HEK293 (cell line): Measurements from ENCODE around the gene PTGES3L.
A peak's percentile ranks its signal among the peaks of the same experiment; 100 is the strongest.

ENCODE experiments used
- ATF2 ChIP-seq: fragments of 450-650 bp; formaldehyde crosslinking; IDR thresholded peaks from 2 replicates; pipeline ENCODE4 v1.5.1; 2016; ENCODE audit warnings: missing biosample characterization, missing genetic modification characterization, low read depth
- BCL11B ChIP-seq: fragments of 450-650 bp; formaldehyde crosslinking; IDR thresholded peaks from 2 replicates; pipeline ENCODE4 v1.5.1; 2016; ENCODE audit warnings: low read depth, missing biosample characterization, missing genetic modification characterization
- GLI2 ChIP-seq: fragments of 450-650 bp; formaldehyde crosslinking; IDR thresholded peaks from 2 replicates; pipeline ENCODE4; 2017; ENCODE audit warnings: missing biosample characterization, missing genetic modification characterization, low read depth, borderline replicate concordance
- GLIS1 ChIP-seq: fragments of 450-650 bp; formaldehyde crosslinking; IDR thresholded peaks from 2 replicates; pipeline ENCODE4 v1.5.1; 2016; ENCODE audit warnings: missing biosample characterization, missing genetic modification characterization
- GLIS2 ChIP-seq: fragments of 450-650 bp; formaldehyde crosslinking; IDR thresholded peaks from 2 replicates; pipeline ENCODE4 v1.5.1; 2016; ENCODE audit warnings: missing biosample characterization, missing genetic modification characterization
- OSR2 ChIP-seq: fragments of 450-650 bp; formaldehyde crosslinking; IDR thresholded peaks from 2 replicates; pipeline ENCODE4 v1.5.1; 2016; ENCODE audit warnings: missing biosample characterization, missing genetic modification characterization
- OVOL3 ChIP-seq: fragments of 450-650 bp; formaldehyde crosslinking; IDR thresholded peaks from 2 replicates; pipeline ENCODE4 v1.5.1; 2016; ENCODE audit warnings: missing biosample characterization, missing genetic modification characterization
- REPIN1 ChIP-seq: fragments of 450-650 bp; formaldehyde crosslinking; IDR thresholded peaks from 2 replicates; pipeline ENCODE4 v1.5.1; 2017; ENCODE audit warnings: missing biosample characterization, missing genetic modification characterization, low read depth
- ZBTB44 ChIP-seq: fragments of 450-650 bp; IDR thresholded peaks from 2 replicates; pipeline ENCODE4 v1.5.1; 2018; ENCODE audit warnings: missing biosample characterization, mild to moderate bottlenecking, missing genetic modification characterization
- ZBTB49 ChIP-seq: fragments of 450-650 bp; formaldehyde crosslinking; IDR thresholded peaks from 2 replicates; pipeline ENCODE4 v1.5.1; 2016; ENCODE audit warnings: missing biosample characterization, missing genetic modification characterization, low read depth
- ZNF223 ChIP-seq: fragments of 450-650 bp; formaldehyde crosslinking; IDR thresholded peaks from 2 replicates; pipeline ENCODE4 v1.5.1; 2016; ENCODE audit warnings: missing biosample characterization, missing genetic modification characterization
- ZNF239 ChIP-seq: fragments of 450-650 bp; formaldehyde crosslinking; IDR thresholded peaks from 2 replicates; pipeline ENCODE4 v1.5.1; 2016; ENCODE audit warnings: missing biosample characterization, missing genetic modification characterization
- ZNF274 ChIP-seq, 2 experiments: fragments of 200-500 bp in 1 of 2; fragments of 450-650 bp in 1 of 2; sonication (Bioruptor generic) in 1 of 2; formaldehyde crosslinking in 1 of 2; IDR thresholded peaks; 2 replicates each; pipeline versions ENCODE4 v1.5.1 to v1.6.1; 2014 to 2016; ENCODE audit warnings: borderline replicate concordance in 1 of 2, inconsistent platforms in 1 of 2, low read length in 1 of 2, missing biosample characterization in 1 of 2, missing genetic modification characterization in 1 of 2
- ZNF280C ChIP-seq: fragments of 450-650 bp; formaldehyde crosslinking; IDR thresholded peaks from 2 replicates; pipeline ENCODE4 v1.5.1; 2016; ENCODE audit warnings: missing biosample characterization, missing genetic modification characterization
- ZNF362 ChIP-seq: fragments of 450-650 bp; formaldehyde crosslinking; IDR thresholded peaks from 2 replicates; pipeline ENCODE4 v1.5.1; 2016; ENCODE audit warnings: missing biosample characterization, missing genetic modification characterization
- ZNF398 ChIP-seq: fragments of 450-650 bp; formaldehyde crosslinking; IDR thresholded peaks from 2 replicates; pipeline ENCODE4 v1.5.1; 2017; ENCODE audit warnings: missing biosample characterization, missing genetic modification characterization
- ZNF580 ChIP-seq: fragments of 450-650 bp; formaldehyde crosslinking; IDR thresholded peaks from 2 replicates; pipeline ENCODE4 v1.5.1; 2016; ENCODE audit warnings: missing biosample characterization, missing genetic modification characterization
- ZNF610 ChIP-seq: fragments of 450-650 bp; formaldehyde crosslinking; IDR thresholded peaks from 2 replicates; pipeline ENCODE4 v1.5.1; 2016; ENCODE audit warnings: missing biosample characterization, missing genetic modification characterization, borderline replicate concordance
- ZNF621 ChIP-seq: fragments of 450-650 bp; formaldehyde crosslinking; IDR thresholded peaks from 2 replicates; pipeline ENCODE4 v1.5.1; 2017; ENCODE audit warnings: missing biosample characterization, missing genetic modification characterization
- ZNF623 ChIP-seq: fragments of 450-650 bp; formaldehyde crosslinking; IDR thresholded peaks from 2 replicates; pipeline ENCODE4 v1.5.1; 2016; ENCODE audit warnings: missing biosample characterization, missing genetic modification characterization
- ZNF624 ChIP-seq: fragments of 450-650 bp; formaldehyde crosslinking; IDR thresholded peaks from 2 replicates; pipeline ENCODE4 v1.5.1; 2017; ENCODE audit warnings: missing biosample characterization, missing genetic modification characterization
- ZNF670 ChIP-seq: fragments of 450-650 bp; formaldehyde crosslinking; IDR thresholded peaks from 2 replicates; pipeline ENCODE4 v1.5.1; 2016; ENCODE audit warnings: missing biosample characterization, missing genetic modification characterization, low read depth
- ZNF707 ChIP-seq: fragments of 450-650 bp; formaldehyde crosslinking; IDR thresholded peaks from 2 replicates; pipeline ENCODE4 v1.5.1; 2016; ENCODE audit warnings: missing biosample characterization, missing genetic modification characterization
- ZNF776 ChIP-seq: fragments of 450-650 bp; formaldehyde crosslinking; IDR thresholded peaks from 2 replicates; pipeline ENCODE4 v1.5.0; 2017; ENCODE audit warnings: missing biosample characterization, missing genetic modification characterization, borderline replicate concordance
- ZXDB ChIP-seq: fragments of 450-650 bp; formaldehyde crosslinking; IDR thresholded peaks from 2 replicates; pipeline ENCODE4 v1.5.1; 2016; ENCODE audit warnings: missing biosample characterization, missing genetic modification characterization

PTGES3L gene

GRCh38 chr17:42997984-42998938, 18.4 kb upstream of the PTGES3L start, which contains the start of gene RPL27 (continued):
- TF ChIP-seq ZNF223 (tag by site-specific recombination) (peak; percentile 74; the same call in 1 of the 2 replicates), ZNF580 (tag by site-specific recombination) (peak; percentile 90), ZNF707 (tag by site-specific recombination) (no peak), ZNF274 (IDR thresholded peaks at IDR 0.05; ENCODE audit: low read length) (no peak), ZNF274 (tag by site-specific recombination; IDR thresholded peaks at IDR 0.05; ENCODE audit: borderline replicate concordance) (no peak), ZBTB49 (no peak), ZNF362 (tag by site-specific recombination) (peak; percentile 97), GLIS1 (tag by site-specific recombination) (peak; percentile 58; the same call in 1 of the 2 replicates), BCL11B (tag by site-specific recombination) (0 out of 2 replicates have a peak, but pooled peaks have one; percentile 37), ZNF239 (tag by site-specific recombination) (no peak), ZNF280C (tag by site-specific recombination) (no peak), OVOL3 (tag by site-specific recombination) (peak; percentile 39; the same call in 1 of the 2 replicates), ZNF621 (tag by site-specific recombination) (no peak), ZXDB (tag by site-specific recombination) (peak; percentile 99), ZNF624 (tag by site-specific recombination) (no peak), OSR2 (tag by site-specific recombination) (peak; percentile 59), REPIN1 (peak; percentile 93; the same call in 1 of the 2 replicates), ZNF776 (tag by site-specific recombination) (no peak), ZNF623 (peak; percentile 35), ZNF610 (tag by site-specific recombination) (peak; percentile 86), ATF2 (tag by site-specific recombination) (peak; percentile 90), ZNF398 (no peak), GLIS2 (tag by site-specific recombination) (no peak), GLI2 (no peak), ZBTB44 (peak; percentile 91), ZNF670 (tag by site-specific recombination) (no peak)
